Medulla oblongata (tissue), 1 donor: ENCODE data around the gene NKAIN2.
A peak's percentile ranks its signal among the peaks of the same experiment; 100 is the strongest.

Source experiments
- DNase-seq: peaks from one replicate; pipeline ENCODE4 v3.0.0-alpha.2; 2015; ENCODE audit errors: extremely low spot score

Gene NKAIN2

GRCh38 chr6:124567401-124567800, 763.7 kb downstream of the NKAIN2 start:
- peak; percentile 26 for DNase-seq

GRCh38 chr6:124573953-124574352, 770.3 kb downstream of the NKAIN2 start:
- no peak for DNase-seq

- no peak for DNase-seq
These were observed 774.1 kb downstream of the NKAIN2 start for GRCh38 chr6:124577734-124578281.

GRCh38 chr6:124590001-124590400, 786.3 kb downstream of the NKAIN2 start:
- no peak for DNase-seq

GRCh38 chr6:124599656-124600055, 796.0 kb downstream of the NKAIN2 start:
- no peak for DNase-seq

- peak; percentile 4 for DNase-seq
These were observed 801.1 kb downstream of the NKAIN2 start for GRCh38 chr6:124604719-124605118.

GRCh38 chr6:124607119-124607627, 803.5 kb downstream of the NKAIN2 start:
- DNase-seq = no peak

GRCh38 chr6:124613031-124613430, 809.4 kb downstream of the NKAIN2 start:
- DNase-seq = no peak

- no peak for DNase-seq
These were observed 818.7 kb downstream of the NKAIN2 start for GRCh38 chr6:124622351-124622750.

GRCh38 chr6:124633655-124634054, 830.0 kb downstream of the NKAIN2 start:
- DNase-seq = no peak

- DNase-seq = no peak
These were observed 836.8 kb downstream of the NKAIN2 start for GRCh38 chr6:124640432-124640831.

- DNase-seq = no peak
These were observed 852.2 kb downstream of the NKAIN2 start for GRCh38 chr6:124655866-124656265.

GRCh38 chr6:124658053-124658452, 854.4 kb downstream of the NKAIN2 start:
- DNase-seq = no peak

- DNase-seq = no peak
These were observed 855.8 kb downstream of the NKAIN2 start for GRCh38 chr6:124659427-124659826.

GRCh38 chr6:124660185-124660584, 856.5 kb downstream of the NKAIN2 start:
- DNase-seq = no peak

GRCh38 chr6:124661097-124661661, 857.5 kb downstream of the NKAIN2 start:
- no peak for DNase-seq

- no peak for DNase-seq
These were observed 864.4 kb downstream of the NKAIN2 start for GRCh38 chr6:124668028-124668427.

GRCh38 chr6:124669713-124670480, 866.2 kb downstream of the NKAIN2 start:
- no peak for DNase-seq

- no peak for DNase-seq
These were observed 867.1 kb downstream of the NKAIN2 start for GRCh38 chr6:124670801-124671200.

GRCh38 chr6:124671324-124671723, 867.7 kb downstream of the NKAIN2 start:
- no peak for DNase-seq

GRCh38 chr6:124674042-124674441, 870.4 kb downstream of the NKAIN2 start:
- DNase-seq = no peak

- no peak for DNase-seq
These were observed 872.4 kb downstream of the NKAIN2 start for GRCh38 chr6:124676033-124676432.

- DNase-seq = no peak
These were observed 874.2 kb downstream of the NKAIN2 start for GRCh38 chr6:124677874-124678273.
